Endothelial cell of umbilical vein (primary cell): ENCODE results near the gene ST6GALNAC3. TPM values are rescaled to one million over a fixed set of nuclear protein-coding genes. Genes with fewer than 3 reads are reported as not detected.

Experiments used
- BruUV-seq: library from RNA; stranded (reverse); fragments of 400-500 nt; replicated peaks from 2 replicates; lab custom pipeline; 2021; lab: Mats Ljungman, UMichigan
- CTCF ChIA-PET: fragments of 300-600, 350-600 bp; sonication (Branson Sonifier 250); formaldehyde crosslinking; loops from one replicate; lab custom pipeline; 2021; ENCODE audit warnings: antibody characterized with exemption, inconsistent platforms; lab: Charles Lee
- POLR2A ChIA-PET: fragments of 300-600, 350-600 bp; sonication (Branson Sonifier 250); formaldehyde crosslinking; loops from one replicate; lab custom pipeline; 2021; ENCODE audit warnings: antibody characterized with exemption, inconsistent platforms; lab: Charles Lee
- DNase-seq: peaks from one replicate; pipeline ENCODE4 v3.0.0-alpha.2; 2011; ENCODE audit warnings: low read depth, low spot score
- FAIRE-seq: peaks from 2 replicates; lab custom pipeline; 2011; peaks lifted over from hg19 to GRCh38; lab: Jason Lieb, UNC
- H2AFZ ChIP-seq: 2 replicates; pipeline ENCODE4 v1.6.0; 2012; ENCODE audit warnings: low read depth, low read length, control low read depth, inconsistent platforms
- H3K27ac ChIP-seq: 2 replicates; pipeline ENCODE4 v1.5.1; 2011; ENCODE audit warnings: low read depth, mild to moderate bottlenecking, control low read depth, low read length, moderate library complexity; ENCODE audit not compliant: insufficient read depth
- H3K27me3 ChIP-seq, 2 experiments: 2 replicates each; pipeline versions ENCODE4 v1.6.0 to v1.6.1; 2011; ENCODE audit warnings: low read length in 2 of 2, mixed read lengths in 1 of 2; ENCODE audit not compliant: control insufficient read depth in 2 of 2, insufficient read depth in 2 of 2
- H3K36me3 ChIP-seq, 2 experiments: 2 replicates in 1 of 2; 3 replicates in 1 of 2; pipeline ENCODE4 v1.5.1; 2011; ENCODE audit warnings: low read length in 2 of 2, mild to moderate bottlenecking in 1 of 2, moderate library complexity in 1 of 2; ENCODE audit not compliant: control insufficient read depth in 2 of 2, insufficient read depth in 2 of 2; ENCODE audit errors: extremely low read depth in 1 of 2
- H3K4me1 ChIP-seq: 3 replicates; pipeline ENCODE4 v1.5.1; 2011; ENCODE audit warnings: mild to moderate bottlenecking, low read length; ENCODE audit not compliant: control insufficient read depth, insufficient read depth; ENCODE audit errors: extremely low read depth
- H3K4me2 ChIP-seq: 2 replicates; pipeline ENCODE4 v1.6.1; 2011; ENCODE audit warnings: low read length, control low read depth, mixed read lengths; ENCODE audit not compliant: insufficient read depth
- H3K4me3 ChIP-seq, 3 experiments: fragments of 200-600 bp in 1 of 3; sonication (generic), shearing (Covaris generic) in 1 of 3; replicated peaks in 1 of 3; 2 replicates each; pipeline ENCODE4 v1.5.1; 2011 to 2016; ENCODE audit warnings: control low read depth in 3 of 3, low read length in 3 of 3, mild to moderate bottlenecking in 2 of 3, inconsistent platforms in 1 of 3, low read depth in 1 of 3, moderate library complexity in 1 of 3; ENCODE audit not compliant: insufficient read depth in 1 of 3
- H3K79me2 ChIP-seq: 2 replicates; pipeline ENCODE4 v1.6.0; 2012; ENCODE audit warnings: low read length, inconsistent platforms; ENCODE audit not compliant: control insufficient read depth, insufficient read depth
- H3K9ac ChIP-seq: replicated peaks from 2 replicates; pipeline ENCODE3; 2011; ENCODE audit warnings: low read length, control low read depth; ENCODE audit not compliant: insufficient read depth; ENCODE audit errors: extremely low read depth
- H3K9me1 ChIP-seq: replicated peaks from 3 replicates; pipeline ENCODE4 v1.6.0; 2011; ENCODE audit warnings: mild to moderate bottlenecking, low read length; ENCODE audit not compliant: control insufficient read depth, insufficient read depth; ENCODE audit errors: extremely low read depth
- H3K9me3 ChIP-seq: replicated peaks from 2 replicates; pipeline ENCODE4 v1.5.1; 2012; ENCODE audit warnings: low read length, inconsistent platforms; ENCODE audit not compliant: control insufficient read depth, insufficient read depth
- H4K20me1 ChIP-seq: replicated peaks from 2 replicates; pipeline ENCODE3; 2011; ENCODE audit warnings: mild to moderate bottlenecking, low read length; ENCODE audit not compliant: control insufficient read depth, insufficient read depth; ENCODE audit errors: extremely low read depth
- CTCF ChIP-seq, 2 donors: IDR thresholded peaks; 1 replicate in 1 of 2; 2 replicates in 1 of 2; pipeline ENCODE4 v1.5.1; 2011; ENCODE audit warnings: low read length in 2 of 2, mild to moderate bottlenecking in 2 of 2, moderate library complexity in 2 of 2, control low read depth in 1 of 2, inconsistent platforms in 1 of 2, low read depth in 1 of 2; ENCODE audit not compliant: insufficient read depth in 1 of 2; ENCODE audit errors: extremely low read depth in 1 of 2
- EZH2 ChIP-seq: IDR thresholded peaks from 2 replicates; pipeline ENCODE4 v1.6.1; 2012; ENCODE audit warnings: borderline replicate concordance, low read depth, mild to moderate bottlenecking, moderate library complexity, low read length, inconsistent platforms; ENCODE audit not compliant: severe bottlenecking
- FOS ChIP-seq: IDR thresholded peaks from 2 replicates; pipeline ENCODE4 v1.6.1; 2011; ENCODE audit warnings: mild to moderate bottlenecking, low read length, moderate library complexity, borderline replicate concordance; ENCODE audit not compliant: insufficient read depth
- GATA2 ChIP-seq: IDR thresholded peaks from 2 replicates; pipeline ENCODE4 v1.7.0; 2011; ENCODE audit warnings: low read depth, mild to moderate bottlenecking, moderate library complexity, mixed read lengths, low read length; ENCODE audit not compliant: insufficient read length, insufficient read depth
- JUN ChIP-seq: IDR thresholded peaks from 2 replicates; pipeline ENCODE4 v1.6.1; 2011; ENCODE audit warnings: borderline replicate concordance, low read depth; ENCODE audit not compliant: insufficient read length, insufficient read depth
- MAX ChIP-seq: IDR thresholded peaks from 2 replicates; pipeline ENCODE4 v1.6.1; 2011; ENCODE audit not compliant: insufficient read depth, insufficient read length
- MYC ChIP-seq: IDR thresholded peaks from one replicate; pipeline ENCODE4 v1.6.1; 2011; ENCODE audit warnings: mild to moderate bottlenecking, low read depth, low read length
- POLR2A ChIP-seq: IDR thresholded peaks from 2 replicates; pipeline ENCODE4 v1.6.1; 2012; ENCODE audit warnings: low read depth, mild to moderate bottlenecking, control low read depth, low read length
- POLR2AphosphoS5 ChIP-seq: IDR thresholded peaks from 2 replicates; pipeline ENCODE4 v1.6.1; 2012; ENCODE audit warnings: low read depth, mild to moderate bottlenecking, control low read depth, low read length, moderate library complexity; ENCODE audit not compliant: insufficient read depth
- dilution Hi-C: fragments of 300-500 bp; cut with MboI; formaldehyde crosslinking; loops from one replicate; pipeline ENCODE4 v1.15.0; 2019; ENCODE audit warnings: low sequenced_read_pairs; ENCODE audit not compliant: extremely low pct_ligation_motif_present
- intact Hi-C: fragments of 100-400 bp; cut with micrococcal nuclease; formaldehyde crosslinking; loops from one replicate; pipeline ENCODE4 v1.10.0; 2022
- polyA plus RNA-seq, 4 experiments: library from polyadenylated mRNA; depleted of rRNA in 3 of 4; stranded (reverse) in 3 of 4; unstranded in 1 of 4; fragments of >200 nt; gene quantifications; 2 replicates each; pipeline versions ENCODE4 v1.2.1 to v1.2.3, GENCODE V29; 2011 to 2012; ENCODE audit warnings: missing spikeins in 1 of 4
- total RNA-seq: library from RNA; stranded (reverse); gene quantifications from 2 replicates; pipeline ENCODE4 v1.2.3, GENCODE V29; 2021

The ST6GALNAC3 gene
- total and polyA plus RNA-seq, 2 donors (not counting 3 experiments of a cell fraction or from before 2014, with no cell fraction given) = 7.6 to 48.3 TPM

- no peaks in the 10 kb centered on the region for H3K79me2 ChIP-seq
- H3K27ac ChIP-seq = no peak overlapping the region
- no TSS peak for BruUV-seq
- intact Hi-C loops (no loop called here), dilution Hi-C loops (no loop called here)
- no peak overlapping the region for H3K9ac ChIP-seq
- DNase-seq (no peak), FAIRE-seq (no peak)
- no peaks in the 10 kb centered on the region for H4K20me1 ChIP-seq
- TF ChIP-seq MAX (no peak), JUN (no peak), MYC (no peak), POLR2A (no peak), FOS (no peak), POLR2AphosphoS5 (no peak), EZH2 (no peak), GATA2 (no peak), CTCF (IDR thresholded peaks at IDR 0.05; ENCODE audit: extremely low read depth in 1 of 2, insufficient read depth in 1 of 2, low read depth in 1 of 2, low read length in 2 of 2) (no peak)
- ChIA-PET CTCF (interaction anchor here (1.3 to 1.5 kb wide), 2 partner anchors 61 to 394 kb away, joined by 3 to 4 read pairs; no protein-coding TSS in a partner anchor), POLR2A (no interaction called here)
- H3K4me3 ChIP-seq = no peak overlapping the region
- H3K36me3 ChIP-seq = no peaks in the 10 kb centered on the region
- H3K9me1 ChIP-seq = no peaks in the 10 kb centered on the region
- H3K27me3 ChIP-seq = no peaks in the 10 kb centered on the region
- no peak overlapping the region for H3K4me2 ChIP-seq
- no peaks in the 10 kb centered on the region for H3K9me3 ChIP-seq
- no peak overlapping the region for H2AFZ ChIP-seq
- H3K4me1 ChIP-seq = no peaks in the 10 kb centered on the region
Measured at GRCh38 chr1:76548513-76549100, 474.1 kb downstream of the ST6GALNAC3 start.
